WTC11 (cell line): Measurements from ENCODE around the gene SAMM50. TPM values are rescaled to one million over a fixed set of nuclear protein-coding genes. Genes with fewer than 3 reads are reported as not detected.

Experiments
- ATAC-seq: fragments of 200-7000 bp; cut with Tn5 transposase; 2 replicates; pipeline ENCODE4 v1.10.0; 2021; ENCODE audit warnings: mild to moderate bottlenecking, moderate library complexity
- CTCF ChIA-PET: fragments of 300-600 bp; sonication (Branson Sonifier 250); formaldehyde crosslinking; loops from one replicate; lab custom pipeline; 2021; ENCODE audit warnings: antibody characterized with exemption; lab: Charles Lee
- POLR2A ChIA-PET: fragments of 350-600 bp; sonication (Branson Sonifier 250); formaldehyde crosslinking; loops from one replicate; lab custom pipeline; 2021; ENCODE audit warnings: antibody characterized with exemption; lab: Charles Lee
- DNase-seq: peaks from one replicate; pipeline ENCODE4 v3.0.0; 2021; ENCODE audit warnings: low spot score
- H3K27ac Mint-ChIP-seq: 2 replicates; pipeline ENCODE4 v1.8.0; 2021; ENCODE audit warnings: mixed read lengths
- H3K27me3 Mint-ChIP-seq: 2 replicates; pipeline ENCODE4 v1.8.0; 2021; ENCODE audit warnings: low read depth, mild to moderate bottlenecking, moderate library complexity, mixed read lengths
- H3K36me3 Mint-ChIP-seq: 2 replicates; pipeline ENCODE4 v1.8.0; 2021; ENCODE audit warnings: mixed read lengths
- H3K4me1 Mint-ChIP-seq: 2 replicates; pipeline ENCODE4 v1.8.0; 2022; ENCODE audit warnings: mixed read lengths
- H3K4me3 Mint-ChIP-seq: 2 replicates; pipeline ENCODE4 v1.8.0; 2021; ENCODE audit warnings: mild to moderate bottlenecking, moderate library complexity, mixed read lengths
- H3K9me3 Mint-ChIP-seq: 2 replicates; pipeline ENCODE4 v1.8.0; 2021; ENCODE audit warnings: mixed read lengths
- CBFB ChIP-seq: sonication (generic); formaldehyde crosslinking; IDR thresholded peaks from 2 replicates; pipeline ENCODE4 v1.8.1; 2022; ENCODE audit warnings: mild to moderate bottlenecking, low read depth, missing genetic modification reagents
- CREB1 ChIP-seq: sonication (generic); formaldehyde crosslinking; IDR thresholded peaks from 2 replicates; pipeline ENCODE4 v1.8.0; 2023; ENCODE audit warnings: mild to moderate bottlenecking, missing genetic modification reagents
- CREM ChIP-seq: sonication (generic); formaldehyde crosslinking; IDR thresholded peaks from 2 replicates; pipeline ENCODE4 v1.8.1; 2022; ENCODE audit warnings: mild to moderate bottlenecking, missing genetic modification reagents, moderate library complexity
- ESRRA ChIP-seq: sonication (generic); formaldehyde crosslinking; IDR thresholded peaks from 2 replicates; pipeline ENCODE4 v1.8.1; 2022; ENCODE audit warnings: mild to moderate bottlenecking, missing genetic modification reagents, borderline replicate concordance
- FOXP1 ChIP-seq: sonication (generic); formaldehyde crosslinking; IDR thresholded peaks from 2 replicates; pipeline ENCODE4 v1.8.0; 2022; ENCODE audit warnings: missing genetic modification reagents, mild to moderate bottlenecking, moderate library complexity, borderline replicate concordance
- GTF2I ChIP-seq: fragments of 250-450 bp; sonication (Bioruptor Pico); conservative IDR thresholded peaks from 2 replicates; pipeline ENCODE4 v1.4.0; 2021; ENCODE audit warnings: mild to moderate bottlenecking
- KAT7 ChIP-seq: sonication (generic); formaldehyde crosslinking; IDR thresholded peaks from 2 replicates; pipeline ENCODE4 v1.8.1; 2023; ENCODE audit warnings: missing genetic modification reagents, mild to moderate bottlenecking, borderline replicate concordance
- MYBL2 ChIP-seq: sonication (generic); formaldehyde crosslinking; IDR thresholded peaks from 2 replicates; pipeline ENCODE4 v1.8.1; 2023; ENCODE audit warnings: mild to moderate bottlenecking, moderate library complexity, missing genetic modification reagents
- NR3C1 ChIP-seq: sonication (generic); formaldehyde crosslinking; conservative IDR thresholded peaks from 2 replicates; pipeline ENCODE4 v1.8.1; 2023; ENCODE audit warnings: low read depth, mild to moderate bottlenecking, missing genetic modification reagents
- OVOL2 ChIP-seq: fragments of 250-450 bp; sonication (Bioruptor Pico); IDR thresholded peaks from 2 replicates; pipeline ENCODE4 v1.9.0; 2021; ENCODE audit warnings: mild to moderate bottlenecking, borderline replicate concordance
- PRRX2 ChIP-seq: fragments of 250-450 bp; sonication (Bioruptor Pico); IDR thresholded peaks from 2 replicates; pipeline ENCODE4 v1.8.0; 2021; ENCODE audit warnings: mild to moderate bottlenecking
- ZBTB21 ChIP-seq: sonication (generic); formaldehyde crosslinking; IDR thresholded peaks from 2 replicates; pipeline ENCODE4 v1.8.1; 2023; ENCODE audit warnings: mild to moderate bottlenecking, missing genetic modification reagents, borderline replicate concordance
- ZNF121 ChIP-seq: sonication (generic); formaldehyde crosslinking; IDR thresholded peaks from 2 replicates; pipeline ENCODE4 v1.8.0; 2023; ENCODE audit warnings: missing genetic modification reagents
- ZNF232 ChIP-seq: sonication (generic); formaldehyde crosslinking; IDR thresholded peaks from 2 replicates; pipeline ENCODE4 v1.8.0; 2022; ENCODE audit warnings: mild to moderate bottlenecking, missing genetic modification reagents
- total RNA-seq: library from RNA; stranded (reverse); gene quantifications from 3 replicates; pipeline ENCODE4 v1.2.3, GENCODE V29; 2021
- TF ChIP-seq, protein P1 (sequence below): sonication (generic); formaldehyde crosslinking; IDR thresholded peaks from 2 replicates; pipeline ENCODE4 v1.8.1; 2022; ENCODE audit warnings: mild to moderate bottlenecking, moderate library complexity, missing genetic modification reagents
- TF ChIP-seq, protein P2 (sequence below): fragments of 250-450 bp; sonication (Bioruptor Pico); IDR thresholded peaks from 2 replicates; pipeline ENCODE4 v2.1.2; 2022; ENCODE audit warnings: mild to moderate bottlenecking, moderate library complexity
- TF ChIP-seq, protein P3 (sequence below): sonication (generic); formaldehyde crosslinking; IDR thresholded peaks from 2 replicates; pipeline ENCODE4 v1.8.1; 2022; ENCODE audit warnings: low read depth, mild to moderate bottlenecking, moderate library complexity, missing genetic modification reagents, borderline replicate concordance
- TF ChIP-seq, protein P4 (sequence below): sonication (generic); formaldehyde crosslinking; IDR thresholded peaks from 2 replicates; pipeline ENCODE4 v1.8.0; 2023; ENCODE audit warnings: missing genetic modification reagents, mild to moderate bottlenecking, borderline replicate concordance
- TF ChIP-seq, protein P5 (sequence below): fragments of 250-450 bp; sonication (Bioruptor Pico); IDR thresholded peaks from 2 replicates; pipeline ENCODE4 v1.9.0; 2021; ENCODE audit warnings: moderate library complexity, mild to moderate bottlenecking, inconsistent platforms, borderline replicate concordance
- TF ChIP-seq, protein P6 (sequence below): fragments of 250-450 bp; sonication (Bioruptor Pico); IDR thresholded peaks from 2 replicates; pipeline ENCODE4 v1.9.0; 2021; ENCODE audit warnings: mild to moderate bottlenecking
- TF ChIP-seq, protein P7 (sequence below): fragments of 250-450 bp; sonication (Bioruptor Pico); IDR thresholded peaks from 2 replicates; pipeline ENCODE4 v1.9.0; 2021; ENCODE audit warnings: mild to moderate bottlenecking, borderline replicate concordance

The SAMM50 gene
- total RNA-seq, 1 experiment from 2014 or later = 72.1 TPM

DNA sequence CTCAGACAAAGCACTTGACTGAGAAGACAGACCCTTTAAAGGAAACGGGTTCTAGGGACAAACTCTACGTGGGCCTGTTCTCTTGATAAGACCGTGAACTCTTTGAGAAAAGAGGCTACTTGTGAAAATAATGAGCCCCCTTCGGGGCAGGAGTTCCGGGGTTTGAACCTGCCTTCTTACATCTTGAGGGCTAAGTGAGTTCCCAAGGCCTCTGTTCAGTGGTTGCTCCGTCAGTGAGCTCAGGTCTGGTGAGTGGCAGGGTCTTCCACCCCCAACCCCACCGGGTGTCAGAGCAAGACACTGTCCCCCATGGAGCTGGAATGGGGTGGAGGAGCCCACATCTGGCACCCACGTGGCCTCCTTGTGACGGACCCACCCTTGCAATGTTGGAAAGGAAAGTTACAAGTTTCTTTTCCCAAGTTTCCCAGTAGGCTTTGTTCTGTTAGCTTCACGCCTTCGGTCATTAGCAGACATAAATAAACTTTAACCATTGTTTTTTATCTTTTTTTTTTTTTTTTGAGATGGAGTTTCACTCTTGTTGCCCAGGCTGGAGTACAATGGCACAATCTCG lies 6.3 kb upstream of the SAMM50 start:
- Mint-ChIP-seq H3K36me3 (peaks cover 32% of the 10 kb centered on the region), H3K27ac (no peak overlapping the region), H3K4me1 (peaks cover 1% of the 10 kb centered on the region), H3K4me3 (no peak overlapping the region), H3K27me3 (no peaks in the 10 kb centered on the region), H3K9me3 (no peaks in the 10 kb centered on the region)
- ChIA-PET CTCF (interaction anchor here (1.2 kb wide), 1 partner anchor 66 kb away, joined by 6 read pairs; no protein-coding TSS in a partner anchor), POLR2A (no interaction called here)
- ATAC-seq (no peak), DNase-seq (no peak)
- TF ChIP-seq, protein P1, sequence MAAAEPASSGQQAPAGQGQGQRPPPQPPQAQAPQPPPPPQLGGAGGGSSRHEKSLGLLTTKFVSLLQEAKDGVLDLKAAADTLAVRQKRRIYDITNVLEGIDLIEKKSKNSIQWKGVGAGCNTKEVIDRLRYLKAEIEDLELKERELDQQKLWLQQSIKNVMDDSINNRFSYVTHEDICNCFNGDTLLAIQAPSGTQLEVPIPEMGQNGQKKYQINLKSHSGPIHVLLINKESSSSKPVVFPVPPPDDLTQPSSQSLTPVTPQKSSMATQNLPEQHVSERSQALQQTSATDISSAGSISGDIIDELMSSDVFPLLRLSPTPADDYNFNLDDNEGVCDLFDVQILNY (CRISPR knock-in tag) = no peak
- TF ChIP-seq CREB1 = no peak
- no peak for TF ChIP-seq NR3C1 (CRISPR knock-in tag)
- TF ChIP-seq KAT7 (CRISPR knock-in tag) = no peak
- no peak for TF ChIP-seq ZNF121 (CRISPR knock-in tag)
- TF ChIP-seq, protein P2, sequence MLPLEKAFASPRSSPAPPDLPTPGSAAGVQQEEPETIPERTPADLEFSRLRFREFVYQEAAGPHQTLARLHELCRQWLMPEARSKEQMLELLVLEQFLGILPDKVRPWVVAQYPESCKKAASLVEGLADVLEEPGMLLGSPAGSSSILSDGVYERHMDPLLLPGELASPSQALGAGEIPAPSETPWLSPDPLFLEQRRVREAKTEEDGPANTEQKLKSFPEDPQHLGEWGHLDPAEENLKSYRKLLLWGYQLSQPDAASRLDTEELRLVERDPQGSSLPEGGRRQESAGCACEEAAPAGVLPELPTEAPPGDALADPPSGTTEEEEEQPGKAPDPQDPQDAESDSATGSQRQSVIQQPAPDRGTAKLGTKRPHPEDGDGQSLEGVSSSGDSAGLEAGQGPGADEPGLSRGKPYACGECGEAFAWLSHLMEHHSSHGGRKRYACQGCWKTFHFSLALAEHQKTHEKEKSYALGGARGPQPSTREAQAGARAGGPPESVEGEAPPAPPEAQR = no peak
- TF ChIP-seq ZBTB21 (CRISPR knock-in tag) = no peak
- TF ChIP-seq ESRRA (CRISPR knock-in tag) = no peak
- TF ChIP-seq, protein P3, sequence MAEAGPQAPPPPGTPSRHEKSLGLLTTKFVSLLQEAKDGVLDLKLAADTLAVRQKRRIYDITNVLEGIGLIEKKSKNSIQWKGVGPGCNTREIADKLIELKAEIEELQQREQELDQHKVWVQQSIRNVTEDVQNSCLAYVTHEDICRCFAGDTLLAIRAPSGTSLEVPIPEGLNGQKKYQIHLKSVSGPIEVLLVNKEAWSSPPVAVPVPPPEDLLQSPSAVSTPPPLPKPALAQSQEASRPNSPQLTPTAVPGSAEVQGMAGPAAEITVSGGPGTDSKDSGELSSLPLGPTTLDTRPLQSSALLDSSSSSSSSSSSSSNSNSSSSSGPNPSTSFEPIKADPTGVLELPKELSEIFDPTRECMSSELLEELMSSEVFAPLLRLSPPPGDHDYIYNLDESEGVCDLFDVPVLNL (CRISPR knock-in tag) = no peak
- TF ChIP-seq, protein P4, sequence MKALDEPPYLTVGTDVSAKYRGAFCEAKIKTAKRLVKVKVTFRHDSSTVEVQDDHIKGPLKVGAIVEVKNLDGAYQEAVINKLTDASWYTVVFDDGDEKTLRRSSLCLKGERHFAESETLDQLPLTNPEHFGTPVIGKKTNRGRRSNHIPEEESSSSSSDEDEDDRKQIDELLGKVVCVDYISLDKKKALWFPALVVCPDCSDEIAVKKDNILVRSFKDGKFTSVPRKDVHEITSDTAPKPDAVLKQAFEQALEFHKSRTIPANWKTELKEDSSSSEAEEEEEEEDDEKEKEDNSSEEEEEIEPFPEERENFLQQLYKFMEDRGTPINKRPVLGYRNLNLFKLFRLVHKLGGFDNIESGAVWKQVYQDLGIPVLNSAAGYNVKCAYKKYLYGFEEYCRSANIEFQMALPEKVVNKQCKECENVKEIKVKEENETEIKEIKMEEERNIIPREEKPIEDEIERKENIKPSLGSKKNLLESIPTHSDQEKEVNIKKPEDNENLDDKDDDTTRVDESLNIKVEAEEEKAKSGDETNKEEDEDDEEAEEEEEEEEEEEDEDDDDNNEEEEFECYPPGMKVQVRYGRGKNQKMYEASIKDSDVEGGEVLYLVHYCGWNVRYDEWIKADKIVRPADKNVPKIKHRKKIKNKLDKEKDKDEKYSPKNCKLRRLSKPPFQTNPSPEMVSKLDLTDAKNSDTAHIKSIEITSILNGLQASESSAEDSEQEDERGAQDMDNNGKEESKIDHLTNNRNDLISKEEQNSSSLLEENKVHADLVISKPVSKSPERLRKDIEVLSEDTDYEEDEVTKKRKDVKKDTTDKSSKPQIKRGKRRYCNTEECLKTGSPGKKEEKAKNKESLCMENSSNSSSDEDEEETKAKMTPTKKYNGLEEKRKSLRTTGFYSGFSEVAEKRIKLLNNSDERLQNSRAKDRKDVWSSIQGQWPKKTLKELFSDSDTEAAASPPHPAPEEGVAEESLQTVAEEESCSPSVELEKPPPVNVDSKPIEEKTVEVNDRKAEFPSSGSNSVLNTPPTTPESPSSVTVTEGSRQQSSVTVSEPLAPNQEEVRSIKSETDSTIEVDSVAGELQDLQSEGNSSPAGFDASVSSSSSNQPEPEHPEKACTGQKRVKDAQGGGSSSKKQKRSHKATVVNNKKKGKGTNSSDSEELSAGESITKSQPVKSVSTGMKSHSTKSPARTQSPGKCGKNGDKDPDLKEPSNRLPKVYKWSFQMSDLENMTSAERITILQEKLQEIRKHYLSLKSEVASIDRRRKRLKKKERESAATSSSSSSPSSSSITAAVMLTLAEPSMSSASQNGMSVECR = no peak
- no peak for TF ChIP-seq CREM (CRISPR knock-in tag)
- TF ChIP-seq CBFB (CRISPR knock-in tag) = no peak
- no peak for TF ChIP-seq FOXP1 (CRISPR knock-in tag)
- TF ChIP-seq, protein P5, sequence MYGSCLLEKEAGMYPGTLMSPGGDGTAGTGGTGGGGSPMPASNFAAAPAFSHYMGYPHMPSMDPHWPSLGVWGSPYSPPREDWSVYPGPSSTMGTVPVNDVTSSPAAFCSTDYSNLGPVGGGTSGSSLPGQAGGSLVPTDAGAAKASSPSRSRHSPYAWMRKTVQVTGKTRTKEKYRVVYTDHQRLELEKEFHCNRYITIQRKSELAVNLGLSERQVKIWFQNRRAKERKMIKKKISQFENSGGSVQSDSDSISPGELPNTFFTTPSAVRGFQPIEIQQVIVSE (CRISPR knock-in tag) = no peak
- TF ChIP-seq MYBL2 = no peak
- no peak for TF ChIP-seq PRRX2
- TF ChIP-seq ZNF232 (CRISPR knock-in tag) = no peak

DNA sequence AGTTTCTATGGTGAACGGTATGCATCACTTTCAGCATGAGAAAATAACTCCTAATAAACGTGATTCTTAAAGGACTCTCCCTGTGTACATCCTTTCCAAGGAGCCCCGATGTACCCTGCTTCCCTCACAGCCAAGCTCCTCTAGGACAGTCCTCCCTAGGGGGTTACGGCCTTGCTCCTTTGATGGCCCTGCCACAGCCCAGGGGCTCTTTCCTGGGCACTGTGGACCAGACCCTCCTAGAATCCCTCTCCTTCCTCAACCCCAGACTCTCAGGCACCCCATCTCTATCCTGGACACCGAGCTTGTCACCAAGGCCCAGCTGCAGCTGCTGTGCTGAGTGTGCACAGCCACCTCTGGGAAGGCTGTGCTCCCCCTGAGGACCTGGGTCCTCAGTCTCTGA lies 3.9 kb upstream of the SAMM50 start:
- ATAC-seq (no peak), DNase-seq (no peak)
- ChIA-PET CTCF (interaction anchor here (1.2 to 2.6 kb wide), 4 partner anchors 29 to 674 kb away, joined by 3 to 14 read pairs (median 4); no protein-coding TSS in a partner anchor), POLR2A (no interaction called here)
- Mint-ChIP-seq H3K9me3 (no peaks in the 10 kb centered on the region), H3K36me3 (peaks cover 16% of the 10 kb centered on the region), H3K4me3 (no peak overlapping the region), H3K27me3 (no peaks in the 10 kb centered on the region), H3K27ac (peak overlapping the region; percentile 47), H3K4me1 (peaks cover 15% of the 10 kb centered on the region)
- no peak for TF ChIP-seq FOXP1 (CRISPR knock-in tag)
- TF ChIP-seq, protein P6, sequence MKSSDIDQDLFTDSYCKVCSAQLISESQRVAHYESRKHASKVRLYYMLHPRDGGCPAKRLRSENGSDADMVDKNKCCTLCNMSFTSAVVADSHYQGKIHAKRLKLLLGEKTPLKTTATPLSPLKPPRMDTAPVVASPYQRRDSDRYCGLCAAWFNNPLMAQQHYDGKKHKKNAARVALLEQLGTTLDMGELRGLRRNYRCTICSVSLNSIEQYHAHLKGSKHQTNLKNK (CRISPR knock-in tag) = no peak
- no peak for TF ChIP-seq GTF2I (CRISPR knock-in tag)
- TF ChIP-seq, protein P7, sequence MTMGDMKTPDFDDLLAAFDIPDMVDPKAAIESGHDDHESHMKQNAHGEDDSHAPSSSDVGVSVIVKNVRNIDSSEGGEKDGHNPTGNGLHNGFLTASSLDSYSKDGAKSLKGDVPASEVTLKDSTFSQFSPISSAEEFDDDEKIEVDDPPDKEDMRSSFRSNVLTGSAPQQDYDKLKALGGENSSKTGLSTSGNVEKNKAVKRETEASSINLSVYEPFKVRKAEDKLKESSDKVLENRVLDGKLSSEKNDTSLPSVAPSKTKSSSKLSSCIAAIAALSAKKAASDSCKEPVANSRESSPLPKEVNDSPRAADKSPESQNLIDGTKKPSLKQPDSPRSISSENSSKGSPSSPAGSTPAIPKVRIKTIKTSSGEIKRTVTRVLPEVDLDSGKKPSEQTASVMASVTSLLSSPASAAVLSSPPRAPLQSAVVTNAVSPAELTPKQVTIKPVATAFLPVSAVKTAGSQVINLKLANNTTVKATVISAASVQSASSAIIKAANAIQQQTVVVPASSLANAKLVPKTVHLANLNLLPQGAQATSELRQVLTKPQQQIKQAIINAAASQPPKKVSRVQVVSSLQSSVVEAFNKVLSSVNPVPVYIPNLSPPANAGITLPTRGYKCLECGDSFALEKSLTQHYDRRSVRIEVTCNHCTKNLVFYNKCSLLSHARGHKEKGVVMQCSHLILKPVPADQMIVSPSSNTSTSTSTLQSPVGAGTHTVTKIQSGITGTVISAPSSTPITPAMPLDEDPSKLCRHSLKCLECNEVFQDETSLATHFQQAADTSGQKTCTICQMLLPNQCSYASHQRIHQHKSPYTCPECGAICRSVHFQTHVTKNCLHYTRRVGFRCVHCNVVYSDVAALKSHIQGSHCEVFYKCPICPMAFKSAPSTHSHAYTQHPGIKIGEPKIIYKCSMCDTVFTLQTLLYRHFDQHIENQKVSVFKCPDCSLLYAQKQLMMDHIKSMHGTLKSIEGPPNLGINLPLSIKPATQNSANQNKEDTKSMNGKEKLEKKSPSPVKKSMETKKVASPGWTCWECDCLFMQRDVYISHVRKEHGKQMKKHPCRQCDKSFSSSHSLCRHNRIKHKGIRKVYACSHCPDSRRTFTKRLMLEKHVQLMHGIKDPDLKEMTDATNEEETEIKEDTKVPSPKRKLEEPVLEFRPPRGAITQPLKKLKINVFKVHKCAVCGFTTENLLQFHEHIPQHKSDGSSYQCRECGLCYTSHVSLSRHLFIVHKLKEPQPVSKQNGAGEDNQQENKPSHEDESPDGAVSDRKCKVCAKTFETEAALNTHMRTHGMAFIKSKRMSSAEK (CRISPR knock-in tag) = no peak
- no peak for TF ChIP-seq OVOL2
